H9 (cell line): ENCODE data around the gene RPL38. TPM values are rescaled to one million over a fixed set of nuclear protein-coding genes. Genes with fewer than 3 reads are reported as not detected.

Experiments
- DNase-seq: peaks from one replicate; pipeline ENCODE4 v3.0.0-alpha.2; 2017
- H2AFZ ChIP-seq: one replicate; pipeline ENCODE4 v1.6.1; 2013; ENCODE audit warnings: mild to moderate bottlenecking, low read length, control low read depth, moderate library complexity
- H2AK5ac ChIP-seq: 2 replicates; pipeline ENCODE4 v1.6.1; 2013; ENCODE audit warnings: low read length, control low read depth, mixed read lengths; ENCODE audit not compliant: insufficient read length
- H2BK120ac ChIP-seq: one replicate; pipeline ENCODE4 v1.6.1; 2013; ENCODE audit warnings: low read depth, mild to moderate bottlenecking, low read length, control low read depth, inconsistent platforms; ENCODE audit not compliant: poor library complexity, severe bottlenecking
- H2BK12ac ChIP-seq: 2 replicates; pipeline ENCODE4 v1.6.1; 2013; ENCODE audit warnings: low read length, control low read depth, mixed read lengths, low read depth; ENCODE audit not compliant: insufficient read length
- H2BK15ac ChIP-seq: 2 replicates; pipeline ENCODE4 v1.6.1; 2013; ENCODE audit warnings: low read depth, low read length, control low read depth
- H2BK20ac ChIP-seq: one replicate; pipeline ENCODE4 v1.6.1; 2013; ENCODE audit warnings: low read depth, mild to moderate bottlenecking, low read length, control low read depth, inconsistent platforms; ENCODE audit not compliant: poor library complexity, severe bottlenecking
- H2BK5ac ChIP-seq: 2 replicates; pipeline ENCODE4 v1.6.1; 2013; ENCODE audit warnings: low read length, control low read depth, mixed read lengths; ENCODE audit not compliant: insufficient read length
- H3K14ac ChIP-seq: 2 replicates; pipeline ENCODE4 v1.6.1; 2013; ENCODE audit warnings: low read length, control low read depth; ENCODE audit not compliant: insufficient read depth
- H3K18ac ChIP-seq: 2 replicates; pipeline ENCODE4 v1.6.1; 2013; ENCODE audit warnings: low read depth, mild to moderate bottlenecking, mixed read lengths, low read length, control low read depth; ENCODE audit not compliant: insufficient read length
- H3K23ac ChIP-seq: 2 replicates; pipeline ENCODE4 v1.6.1; 2013; ENCODE audit warnings: low read length, control low read depth, mixed read lengths, low read depth; ENCODE audit not compliant: insufficient read length
- H3K23me2 ChIP-seq: 2 replicates; pipeline ENCODE4 v1.6.1; 2013; ENCODE audit warnings: low read depth, mild to moderate bottlenecking, mixed read lengths, low read length, control low read depth; ENCODE audit not compliant: insufficient read length, poor library complexity, severe bottlenecking
- H3K27ac ChIP-seq: 2 replicates; pipeline ENCODE4 v1.5.1; 2013; ENCODE audit warnings: low read length, control low read depth, mixed read lengths, low read depth; ENCODE audit not compliant: insufficient read length
- H3K27me3 ChIP-seq: 2 replicates; pipeline ENCODE4 v1.6.1; 2013; ENCODE audit warnings: low read length, control low read depth, inconsistent platforms; ENCODE audit not compliant: insufficient read depth
- H3K4ac ChIP-seq: 2 replicates; pipeline ENCODE4 v1.6.1; 2013; ENCODE audit warnings: low read depth, mild to moderate bottlenecking, control low read depth, inconsistent platforms, low read length, moderate library complexity
- H3K4me1 ChIP-seq: 2 replicates; pipeline ENCODE4 v1.6.1; 2013; ENCODE audit warnings: low read length, control low read depth, inconsistent platforms; ENCODE audit not compliant: insufficient read depth
- H3K4me2 ChIP-seq: 2 replicates; pipeline ENCODE4 v1.6.1; 2013; ENCODE audit warnings: low read length, control low read depth, mixed read lengths; ENCODE audit not compliant: insufficient read length, insufficient read depth
- H3K56ac ChIP-seq: 2 replicates; pipeline ENCODE4 v1.6.1; 2013; ENCODE audit warnings: low read depth, mild to moderate bottlenecking, mixed read lengths, low read length, control low read depth; ENCODE audit not compliant: insufficient read length
- H3K79me1 ChIP-seq: 2 replicates; pipeline ENCODE4 v1.6.1; 2013; ENCODE audit warnings: low read depth, mild to moderate bottlenecking, moderate library complexity, low read length, control low read depth, inconsistent platforms; ENCODE audit not compliant: insufficient read depth, poor library complexity, severe bottlenecking
- H3K79me2 ChIP-seq: 2 replicates; pipeline ENCODE4 v1.6.1; 2013; ENCODE audit warnings: low read length, control low read depth, inconsistent platforms; ENCODE audit not compliant: insufficient read depth
- H3K9ac ChIP-seq: 2 replicates; pipeline ENCODE4 v1.6.1; 2013; ENCODE audit warnings: low read length, control low read depth, mixed read lengths; ENCODE audit not compliant: insufficient read length; ENCODE audit errors: extremely low read depth
- H3K9me3 ChIP-seq: one replicate; pipeline ENCODE4 v1.6.1; 2013; ENCODE audit warnings: low read depth, low read length, inconsistent platforms; ENCODE audit not compliant: control insufficient read depth
- H3T11ph ChIP-seq: one replicate; pipeline ENCODE4 v1.6.1; 2013; ENCODE audit warnings: mild to moderate bottlenecking, low read length, control low read depth, inconsistent platforms
- H4K20me1 ChIP-seq: one replicate; pipeline ENCODE4 v1.6.1; 2013; ENCODE audit not compliant: control insufficient read depth, insufficient read length, insufficient read depth
- H4K5ac ChIP-seq: 2 replicates; pipeline ENCODE4 v1.6.1; 2013; ENCODE audit warnings: low read depth, mild to moderate bottlenecking, mixed read lengths, low read length, control low read depth; ENCODE audit not compliant: insufficient read length
- H4K8ac ChIP-seq: replicated peaks from 2 replicates; pipeline ENCODE4 v1.6.1; 2013; ENCODE audit warnings: low read length, control low read depth, mixed read lengths, low read depth; ENCODE audit not compliant: insufficient read length
- H4K91ac ChIP-seq: 2 replicates; pipeline ENCODE4 v1.6.1; 2013; ENCODE audit warnings: low read depth, mild to moderate bottlenecking, moderate library complexity, mixed read lengths, low read length, control low read depth; ENCODE audit not compliant: insufficient read length
- H3K27ac Mint-ChIP-seq, 3 experiments: 2 replicates in 2 of 3; 3 replicates in 1 of 3; pipeline ENCODE4 v1.8.0; 2020 to 2021; ENCODE audit warnings: mixed read lengths in 3 of 3, mild to moderate bottlenecking in 1 of 3, moderate library complexity in 1 of 3
- H3K27me3 Mint-ChIP-seq: 2 replicates; pipeline ENCODE4 v1.8.0; 2021; ENCODE audit warnings: low read depth, mild to moderate bottlenecking, moderate library complexity, mixed read lengths
- H3K36me3 Mint-ChIP-seq, 3 experiments: 2 replicates in 2 of 3; 3 replicates in 1 of 3; pipeline ENCODE4 v1.8.0; 2020 to 2021; ENCODE audit warnings: low read depth in 3 of 3, mixed read lengths in 3 of 3; ENCODE audit not compliant: insufficient read depth in 1 of 3
- H3K4me1 Mint-ChIP-seq, 2 experiments: 2 replicates each; pipeline ENCODE4 v1.8.0; 2020; ENCODE audit warnings: mixed read lengths in 2 of 2
- H3K4me3 Mint-ChIP-seq, 2 experiments: 2 replicates in 1 of 2; 3 replicates in 1 of 2; pipeline ENCODE4 v1.8.0; 2020 to 2021; ENCODE audit warnings: mild to moderate bottlenecking in 2 of 2, mixed read lengths in 2 of 2, moderate library complexity in 1 of 2
- H3K9me3 Mint-ChIP-seq, 2 experiments: 2 replicates in 1 of 2; 3 replicates in 1 of 2; pipeline ENCODE4 v1.8.0; 2020; ENCODE audit warnings: mild to moderate bottlenecking in 2 of 2, mixed read lengths in 2 of 2, moderate library complexity in 1 of 2
- CTCF ChIP-seq: fragments of 200-600 bp; sonication (generic); conservative IDR thresholded peaks from 3 replicates; pipeline ENCODE4 v1.8.0; 2021; ENCODE audit warnings: antibody characterized with exemption, mild to moderate bottlenecking
- WGBS: extraction: QIAGEN DNeasy Blood & Tissue Kit; methylation state at CpG from one replicate; pipeline ENCODE4 v1.1.7; 2013; ENCODE audit warnings: missing lambda C conversion rate, low lambda C conversion rate, mixed read lengths; ENCODE audit not compliant: insufficient read length; ENCODE audit errors: extremely low coverage; 5-methylcytosine and 5-hydroxymethylcytosine counted together
- total RNA-seq: library from RNA; stranded (reverse); gene quantifications from 2 replicates; pipeline ENCODE4 v1.2.1, GENCODE V29; 2021

RPL38 gene
- total RNA-seq, 1 experiment from 2014 or later: 1,358 TPM

DNA sequence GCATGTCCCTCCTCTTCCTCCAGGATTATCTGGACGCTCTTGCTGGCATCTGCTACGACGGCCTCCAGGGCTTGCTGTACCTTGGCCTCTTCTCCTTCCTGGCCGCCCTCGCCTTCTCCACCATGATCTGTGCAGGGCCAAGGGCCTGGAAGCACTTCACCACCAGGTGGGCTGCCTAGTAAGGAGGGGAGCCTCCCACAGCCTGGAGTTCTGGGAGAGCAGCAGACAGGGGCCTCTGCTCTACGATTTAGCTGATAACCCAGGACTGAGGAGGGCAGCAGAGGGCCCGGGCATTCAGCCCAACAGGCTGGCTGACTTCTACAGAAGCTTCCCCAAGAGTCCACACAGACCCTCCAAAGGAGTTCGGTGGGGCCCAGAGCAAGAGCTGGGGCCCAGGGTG, 48.7 kb downstream of the RPL38 start:
- Histone ChIP-seq H3K9me3 (no peaks in the 10 kb centered on the region), H2BK12ac (no peak overlapping the region), H2BK20ac (no peak overlapping the region), H3K79me2 (no peaks in the 10 kb centered on the region), H3K27ac (no peak overlapping the region), H3K23ac (no peak overlapping the region), H3K56ac (no peak overlapping the region), H4K5ac (no peak overlapping the region), H3K4me1 (no peaks in the 10 kb centered on the region), H3K79me1 (no peaks in the 10 kb centered on the region), H3K14ac (no peak overlapping the region), H3K9ac (no peak overlapping the region), H3K4ac (no peak overlapping the region), H2BK15ac (no peak overlapping the region), H2AFZ (no peak overlapping the region), H3K18ac (no peak overlapping the region), H2AK5ac (no peak overlapping the region), H4K8ac (no peak overlapping the region), H3K4me2 (no peak overlapping the region), H3T11ph (no peak overlapping the region), H2BK5ac (no peak overlapping the region), H4K91ac (no peak overlapping the region), H4K20me1 (no peaks in the 10 kb centered on the region), H3K27me3 (no peaks in the 10 kb centered on the region), H2BK120ac (no peak overlapping the region), H3K23me2 (no peaks in the 10 kb centered on the region)
- no CpG with 5 or more reads among the region's 8 CpGs for WGBS
- Mint-ChIP-seq H3K27me3 (peaks cover 10% of the 10 kb centered on the region), H3K9me3 (peaks cover 0 to 5% of the 10 kb centered on the region in 2 experiments; a peak in 4 of 5 replicates), H3K4me3 (no peak overlapping the region), H3K36me3 (peaks cover 0 to 6% (median 5%) of the 10 kb centered on the region in 3 experiments; a peak in 5 of 7 replicates), H3K27ac (no peak overlapping the region), H3K4me1 (peaks cover 5 to 18% of the 10 kb centered on the region in 2 experiments)
- DNase-seq: no peak
- TF ChIP-seq CTCF: peak; percentile 16; the same call in 1 of the 3 replicates
